GM08714 (cell line): ENCODE data around the gene RNF187.
"Not testable (repeated sequence)": the region's sequence is repeated elsewhere in the genome, so short reads cannot be mapped to it uniquely, and the experiment has no call there.

Experiments
- H3K4me3 ChIP-seq: fragments of 200-500 bp; sonication (Bioruptor generic); 2 replicates; pipeline ENCODE4 v1.5.1; 2014; ENCODE audit warnings: mild to moderate bottlenecking, low read length, inconsistent platforms
- ZNF274 ChIP-seq: IDR thresholded peaks from 2 replicates; pipeline ENCODE4 v1.6.1; 2012; ENCODE audit warnings: mild to moderate bottlenecking, low read depth, low read length

The RNF187 gene

DNA sequence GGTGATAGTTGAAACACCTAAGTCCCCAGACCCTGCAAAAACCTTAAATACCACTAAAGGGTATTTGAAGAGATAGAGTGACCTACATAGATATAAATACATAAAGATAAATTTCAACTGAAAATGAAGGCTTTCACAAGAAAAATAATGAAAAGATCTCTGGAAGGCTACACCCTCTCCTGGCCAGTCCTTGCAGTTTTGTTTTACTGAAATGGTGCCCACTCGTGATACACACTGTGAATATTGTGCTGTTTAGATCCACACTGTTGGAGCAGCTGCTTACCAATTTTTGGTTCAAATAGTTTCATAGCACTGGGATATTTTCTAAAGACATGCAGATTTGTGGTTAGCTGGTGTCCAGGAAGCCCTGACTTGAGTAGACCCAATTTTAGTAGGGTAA is 31.5 kb upstream of the RNF187 start:
- no peak overlapping the region for H3K4me3 ChIP-seq

GRCh38 chr1:228456252-228457016 is 30.7 kb upstream of the RNF187 start:
- TF ChIP-seq ZNF274 = no peak
- H3K4me3 ChIP-seq = peak overlapping the region; percentile 66; the same call in 1 of the 2 replicates

More for the DNA sequence above, 31.5 kb upstream of the RNF187 start:
- TF ChIP-seq ZNF274 = no peak

GRCh38 chr1:228457017-228457395 is 30.2 kb upstream of the RNF187 start:
- H3K4me3 ChIP-seq = peak overlapping the region; percentile 66; the same call in 1 of the 2 replicates
- no peak for TF ChIP-seq ZNF274

- H3K4me3 ChIP-seq = peak overlapping the region; percentile 66
- TF ChIP-seq ZNF274 = no peak
These were observed 29.6 kb upstream of the RNF187 start for GRCh38 chr1:228457396-228458176.

DNA sequence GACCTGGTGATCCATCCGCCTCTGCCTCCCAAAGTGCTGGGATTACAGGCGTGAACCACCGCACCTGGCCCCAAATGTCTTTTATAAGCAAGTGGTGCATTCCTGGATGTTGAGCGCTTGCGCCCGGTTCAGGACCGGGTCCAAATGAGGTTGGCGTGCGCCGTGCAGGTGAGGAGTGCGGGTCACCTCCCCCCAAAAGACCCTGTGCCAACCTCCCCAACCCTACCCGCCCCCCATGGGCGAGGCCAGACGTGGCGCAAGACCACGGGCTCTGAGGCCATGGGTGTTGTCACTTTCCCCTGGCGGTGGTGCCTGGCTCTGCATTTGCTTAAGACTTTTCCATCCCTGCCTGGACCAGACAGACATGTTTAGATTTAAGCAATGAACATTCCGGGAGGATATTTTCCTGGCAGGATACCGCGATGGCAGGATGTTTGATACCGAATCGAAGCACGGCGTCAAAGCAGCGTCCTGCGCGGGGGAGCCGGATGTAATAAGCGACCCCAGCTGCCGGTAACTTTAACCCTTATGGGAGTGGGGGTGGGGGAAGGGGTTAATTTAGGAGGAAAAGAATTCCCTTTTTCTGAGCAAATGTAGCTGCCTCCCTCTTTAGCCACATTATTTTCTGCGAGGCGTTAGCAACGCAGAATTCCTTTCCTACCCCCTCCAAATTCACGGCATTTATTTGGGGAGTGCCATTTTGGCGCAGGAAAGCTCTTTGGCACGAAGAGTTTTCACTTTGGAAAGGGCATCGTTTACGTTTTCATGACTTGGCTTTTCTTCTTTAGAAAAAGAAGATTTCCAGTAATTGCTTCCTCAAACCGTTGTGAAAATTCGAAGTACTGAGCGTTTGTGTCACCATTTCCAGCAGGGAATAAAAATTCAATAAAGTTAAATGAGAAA is 27.8 kb upstream of the RNF187 start:
- H3K4me3 ChIP-seq = peak overlapping the region; percentile 66
- no peak for TF ChIP-seq ZNF274

DNA sequence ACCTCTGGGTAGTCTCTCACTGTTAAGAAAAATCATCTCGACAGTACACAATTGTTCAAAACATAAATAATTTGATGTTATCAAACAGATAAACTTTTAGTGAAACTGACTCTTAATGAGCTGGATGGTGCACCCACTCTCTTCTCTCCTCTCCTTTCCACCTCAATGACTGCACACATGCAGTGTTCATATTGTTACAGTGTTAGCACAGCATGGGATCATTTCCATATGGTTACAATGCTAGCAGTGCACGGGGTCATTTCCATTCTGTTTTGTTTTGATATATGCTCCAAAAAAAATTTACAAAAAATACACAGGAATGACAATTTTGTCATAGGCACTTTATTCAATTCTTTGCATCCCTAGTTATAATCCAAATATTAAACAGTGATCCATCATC is 26.4 kb upstream of the RNF187 start:
- no peak for TF ChIP-seq ZNF274
- no peak overlapping the region for H3K4me3 ChIP-seq

DNA sequence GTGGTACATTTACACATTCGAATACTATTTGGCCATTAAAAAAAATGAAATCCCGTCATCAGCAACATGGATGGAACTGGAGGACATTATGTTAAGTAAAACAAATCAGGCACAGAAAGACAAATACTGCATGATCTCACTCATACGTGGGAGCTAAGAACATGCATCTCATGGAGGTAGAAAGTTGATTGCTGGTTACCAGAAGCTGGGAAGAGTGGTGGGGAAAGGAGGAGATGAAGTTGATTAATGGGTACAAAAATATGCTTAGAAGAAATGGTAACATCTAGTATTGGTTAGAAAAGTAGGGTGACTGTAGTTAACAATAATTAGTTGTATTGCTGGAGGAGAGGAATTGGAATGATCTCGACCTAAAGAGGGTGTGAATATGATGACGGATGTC is 24.6 kb upstream of the RNF187 start:
- no peak for TF ChIP-seq ZNF274
- no peak overlapping the region for H3K4me3 ChIP-seq

DNA sequence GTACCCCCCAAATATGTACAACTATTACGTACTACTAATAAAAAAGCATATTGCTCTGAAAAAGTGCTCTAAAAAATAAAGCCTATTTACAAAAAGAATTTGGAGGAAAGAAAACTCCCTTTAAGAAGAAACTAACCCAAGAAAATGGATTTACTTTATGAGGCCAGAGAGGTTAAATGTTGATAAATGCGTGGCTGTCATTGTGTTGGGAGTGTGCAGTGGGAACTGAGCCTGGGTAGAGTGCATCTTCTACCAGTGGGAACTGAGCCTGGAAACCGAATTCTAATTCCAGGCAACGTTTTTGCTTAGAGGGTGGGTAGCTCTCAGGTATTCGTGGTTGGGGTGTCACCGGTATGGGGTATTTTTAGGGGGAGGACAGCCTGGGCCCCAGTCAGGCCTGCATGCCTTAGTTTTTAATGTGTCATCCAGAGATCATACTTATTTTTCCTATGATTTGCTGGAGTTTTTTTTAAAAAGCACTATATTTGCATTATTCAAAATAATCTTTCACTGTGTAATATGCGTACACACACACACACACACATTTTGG is 24.1 kb upstream of the RNF187 start:
- H3K4me3 ChIP-seq = no peak overlapping the region
- TF ChIP-seq ZNF274 = no peak

- H3K4me3 ChIP-seq = peak overlapping the region; percentile 42; the same call in 1 of the 2 replicates
- no peak for TF ChIP-seq ZNF274
These were observed 23.4 kb upstream of the RNF187 start for GRCh38 chr1:228463559-228464455.

GRCh38 chr1:228464487-228464983 is 22.6 kb upstream of the RNF187 start:
- H3K4me3 ChIP-seq = peak overlapping the region; percentile 42; the same call in 1 of the 2 replicates
- no peak for TF ChIP-seq ZNF274

DNA sequence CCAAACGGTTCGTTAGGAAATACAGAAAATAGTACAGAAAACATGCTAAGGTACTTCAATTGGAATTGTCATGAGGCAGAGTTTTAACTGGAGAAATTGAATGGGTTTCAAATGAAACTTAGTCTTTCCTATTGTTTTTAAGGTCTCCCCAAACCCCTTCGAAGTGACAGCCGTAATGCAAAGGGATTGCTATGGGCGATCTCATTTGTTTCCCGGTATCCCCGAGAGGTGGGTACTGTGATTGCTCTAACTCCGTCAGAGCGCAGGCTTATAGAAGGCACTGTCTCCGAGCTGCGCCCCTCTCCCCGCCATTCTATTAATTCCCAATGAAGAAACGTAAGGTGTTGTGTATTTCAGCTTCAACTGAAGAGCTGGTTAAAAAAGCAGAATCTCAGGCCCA is 22.0 kb upstream of the RNF187 start:
- H3K4me3 ChIP-seq = no peak overlapping the region
- no peak for TF ChIP-seq ZNF274

DNA sequence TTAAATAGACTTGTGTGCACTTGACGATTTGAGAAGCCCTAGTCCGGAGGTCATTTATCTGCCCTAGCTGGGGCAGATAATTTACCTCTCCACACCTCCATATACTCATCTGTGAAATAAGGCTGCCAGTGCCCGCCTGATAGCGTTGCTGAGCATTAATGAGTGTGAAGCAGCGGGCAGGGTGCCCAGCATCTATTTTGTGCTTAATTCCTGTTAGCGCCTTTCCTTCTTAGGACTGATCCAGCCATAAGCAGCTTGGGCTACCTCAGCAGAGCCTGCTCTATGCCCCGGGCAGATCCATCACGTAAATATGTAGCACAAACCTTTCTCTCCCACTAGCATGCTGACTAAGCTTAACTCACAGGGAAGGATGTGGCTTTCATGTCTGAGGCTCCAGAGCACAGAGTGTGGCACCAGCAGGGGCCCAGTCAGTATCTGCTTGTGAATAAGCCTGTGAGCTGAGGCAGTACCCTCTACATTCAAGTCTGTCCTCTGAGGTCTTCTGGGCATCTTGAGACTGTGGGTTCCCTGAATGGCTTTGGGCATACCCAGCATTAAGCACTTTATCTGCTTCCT is 21.5 kb upstream of the RNF187 start:
- no peak overlapping the region for H3K4me3 ChIP-seq
- no peak for TF ChIP-seq ZNF274

DNA sequence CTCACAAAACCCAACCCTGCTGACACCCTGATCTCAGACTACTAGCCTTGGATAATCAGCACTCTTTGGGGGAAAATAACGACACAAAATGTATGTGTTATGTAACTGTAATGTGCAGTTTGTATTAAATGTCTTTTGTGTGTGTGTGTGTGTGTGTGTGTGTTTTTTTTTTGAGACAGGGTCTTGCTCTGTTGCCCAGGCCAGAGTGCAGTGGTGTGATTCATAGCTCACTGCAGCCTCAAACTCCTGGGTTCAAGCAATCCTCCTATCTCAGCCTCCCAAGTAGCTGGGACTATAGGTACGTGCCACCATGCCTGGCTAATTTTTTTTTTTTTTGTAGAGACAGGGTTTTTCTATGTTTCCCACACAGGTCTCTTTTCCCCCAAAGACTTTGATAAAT is 19.0 kb upstream of the RNF187 start:
- not testable (repeated sequence) for H3K4me3 ChIP-seq
